OCI-M2 (cell line): ENCODE results near the gene TXNL1.
"Not testable (repeated sequence)": the region's sequence is repeated elsewhere in the genome, so short reads cannot be mapped to it uniquely, and the experiment has no call there.

Experiments used
- DNase-seq: peaks from one replicate; lab custom pipeline; 2025; ENCODE audit not compliant: unreplicated experiment; lab: John Stamatoyannopoulos, UW

TXNL1 gene

DNA sequence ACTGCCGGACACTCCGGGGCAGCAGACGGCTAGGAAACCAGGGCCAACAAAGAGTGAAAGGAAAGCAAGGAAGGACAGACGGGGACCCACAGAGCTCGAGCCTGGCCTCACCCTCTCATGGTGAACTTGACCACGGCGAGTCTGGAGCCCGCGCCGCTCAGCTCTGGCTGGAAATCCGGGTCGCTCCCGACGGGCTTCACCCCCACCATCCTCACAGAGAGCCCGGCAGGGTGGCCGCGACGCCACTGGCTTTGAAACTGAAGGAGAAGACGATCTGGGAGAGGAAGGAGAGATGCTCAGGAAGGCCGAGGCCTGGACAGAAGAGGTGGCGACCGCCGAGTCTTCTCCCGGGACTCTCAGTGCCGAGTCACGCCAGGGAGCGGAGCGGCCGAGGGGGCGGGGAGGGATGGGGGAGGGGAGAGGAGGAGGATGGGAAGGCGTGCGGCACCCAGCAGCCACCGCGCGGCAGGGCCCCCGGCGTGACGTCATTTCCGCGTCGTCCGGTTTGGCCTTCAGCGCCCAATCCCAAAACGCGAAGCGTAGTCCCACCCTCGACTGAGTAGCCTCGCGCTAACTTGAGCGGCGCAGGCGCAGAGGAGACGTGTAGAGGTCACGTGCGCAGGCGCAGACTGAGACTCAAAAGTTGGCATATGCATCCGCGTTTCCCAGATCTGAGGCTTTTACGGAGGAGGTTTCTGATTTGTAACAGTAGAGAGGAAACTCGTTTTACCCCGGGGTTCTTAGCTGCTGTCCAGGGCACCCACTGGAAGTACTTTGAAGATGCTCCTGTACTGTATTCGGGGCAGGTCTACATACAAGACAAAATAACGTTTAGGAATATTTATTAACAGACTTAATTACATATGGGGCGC is at the start of gene TXNL1:
Gene TXNL1 (minus strand): TSS at position 361 of the 872 bp plus-strand sequence. CDS start 152 bp downstream, at position 209.
- DNase-seq = peak; percentile 60

DNA sequence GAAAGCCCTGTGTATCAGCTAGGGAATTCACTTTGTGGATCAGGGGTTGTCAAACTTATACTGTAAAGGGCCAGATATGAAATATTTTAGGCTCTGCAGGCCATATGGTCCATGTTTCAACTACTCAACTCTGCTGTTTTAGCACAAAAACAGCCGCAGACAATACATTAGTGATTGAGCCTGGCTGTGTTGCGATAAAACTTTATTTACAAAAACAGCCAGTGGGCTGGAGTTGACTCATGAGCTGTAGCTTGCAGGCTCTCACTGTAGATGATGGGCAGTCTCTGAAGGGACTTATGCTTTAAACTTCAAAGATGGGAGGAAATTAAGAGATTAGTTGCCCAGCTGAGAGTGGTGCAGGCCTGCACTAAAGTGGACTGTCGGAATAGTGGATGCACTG is 45.9 kb upstream of the TXNL1 start:
- no peak for DNase-seq

DNA sequence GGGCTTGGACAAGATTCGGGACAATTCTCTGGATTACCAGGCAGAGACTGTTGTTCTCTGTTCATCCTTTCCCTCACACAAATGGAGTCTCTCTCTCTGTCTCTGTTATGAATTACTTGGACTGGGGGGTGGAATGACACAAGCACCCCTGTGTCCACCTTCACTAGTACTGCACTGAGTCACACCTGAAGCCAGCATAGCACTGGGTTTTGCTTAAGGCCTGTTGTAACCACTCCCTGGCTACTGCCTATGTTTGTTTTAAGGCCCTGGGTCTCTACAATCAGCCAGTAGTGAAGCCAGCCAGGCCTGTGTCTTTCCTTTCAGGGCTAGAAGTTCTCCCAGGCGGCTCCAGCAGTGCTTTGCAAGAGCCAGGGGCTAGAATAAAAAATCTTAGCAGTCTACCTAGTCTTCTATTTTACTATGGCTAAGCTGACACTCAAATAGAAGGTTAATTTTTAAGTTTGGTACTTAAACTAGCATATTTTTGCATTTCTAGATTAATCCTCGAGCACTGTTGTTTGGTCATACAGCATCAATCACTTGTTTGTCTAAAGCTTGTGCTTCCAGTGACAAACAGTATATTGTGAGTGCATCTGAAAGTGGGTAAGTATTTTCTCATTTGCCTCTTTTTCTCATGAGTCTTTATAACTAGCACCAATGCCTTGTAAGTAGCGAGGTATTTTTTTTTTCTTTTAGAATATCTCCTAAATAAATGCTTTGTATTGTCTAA is 40.6 kb upstream of the TXNL1 start:
- DNase-seq = no peak

DNA sequence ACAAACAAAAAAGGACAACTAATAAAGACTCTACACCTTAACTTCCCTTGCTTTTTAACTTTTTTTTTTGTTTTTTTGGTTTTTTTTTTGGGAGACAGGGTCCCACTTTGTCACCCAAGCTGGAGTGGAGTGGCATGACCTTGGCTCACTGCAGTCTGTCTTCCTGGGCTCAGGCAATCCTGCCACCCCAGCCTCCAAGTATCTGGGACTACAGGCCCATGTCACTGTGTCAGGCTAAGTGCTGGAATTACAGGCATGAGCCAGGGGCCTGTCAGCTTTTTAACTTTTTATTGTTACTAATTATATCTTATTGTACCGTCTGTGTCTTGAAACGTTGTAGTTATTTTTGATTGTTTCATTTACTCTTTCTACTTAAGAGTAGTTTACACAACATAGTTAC is 38.2 kb upstream of the TXNL1 start:
- DNase-seq = no peak

DNA sequence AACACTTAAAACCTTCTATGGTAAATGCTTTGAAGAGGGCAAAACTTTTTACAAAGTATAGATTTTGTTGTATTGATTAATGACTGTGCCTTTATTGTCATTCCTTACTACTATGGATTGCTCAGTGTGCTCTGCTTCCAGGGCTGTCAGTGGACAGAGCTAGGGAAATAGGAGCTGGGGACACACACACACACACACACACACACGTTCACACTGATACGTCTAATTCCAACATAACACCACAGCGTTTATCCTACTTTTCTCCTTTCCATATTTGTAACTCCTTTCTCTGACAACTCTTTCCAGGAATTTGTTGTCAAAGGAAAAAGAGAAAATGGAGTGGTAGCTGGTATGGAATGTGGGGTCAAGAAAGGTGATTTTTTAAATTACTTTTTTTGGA is 34.6 kb upstream of the TXNL1 start:
- no peak for DNase-seq

DNA sequence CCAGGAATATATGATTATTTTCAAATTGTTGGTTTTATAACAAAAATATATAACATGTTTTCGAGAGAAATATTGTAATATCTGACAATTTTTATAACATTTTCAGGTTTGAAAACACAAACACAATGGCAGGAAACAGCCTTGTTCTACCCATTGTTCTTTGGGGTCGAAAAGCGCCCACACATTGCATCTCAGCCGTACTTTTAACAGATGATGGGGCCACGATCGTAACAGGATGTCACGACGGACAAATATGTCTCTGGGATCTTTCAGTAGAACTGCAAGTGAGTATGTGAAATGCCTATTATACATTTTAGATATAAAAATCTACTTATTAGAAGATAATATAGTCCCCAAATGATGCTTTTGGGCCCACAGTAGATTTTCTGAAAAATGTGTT is 34.0 kb upstream of the TXNL1 start:
- no peak for DNase-seq

DNA sequence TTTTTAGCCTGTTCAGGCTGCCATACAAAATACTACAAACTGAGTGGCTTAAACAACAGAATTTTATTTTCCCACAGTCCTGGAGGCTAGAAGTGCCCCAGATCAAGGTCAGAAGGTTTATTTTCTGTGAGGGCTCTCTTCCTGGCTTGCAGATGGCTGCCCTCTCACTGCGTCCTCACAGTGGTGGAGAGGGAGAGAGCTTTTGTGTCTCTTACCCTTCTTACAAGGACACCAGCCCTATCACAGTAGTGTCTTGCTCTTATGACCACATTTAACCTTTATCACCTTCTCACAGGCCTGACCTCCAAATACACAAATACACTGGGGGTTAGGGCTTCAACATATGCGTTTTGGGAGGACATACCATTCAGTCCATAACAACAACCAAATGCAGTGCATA is 24.5 kb upstream of the TXNL1 start:
- DNase-seq = no peak

DNA sequence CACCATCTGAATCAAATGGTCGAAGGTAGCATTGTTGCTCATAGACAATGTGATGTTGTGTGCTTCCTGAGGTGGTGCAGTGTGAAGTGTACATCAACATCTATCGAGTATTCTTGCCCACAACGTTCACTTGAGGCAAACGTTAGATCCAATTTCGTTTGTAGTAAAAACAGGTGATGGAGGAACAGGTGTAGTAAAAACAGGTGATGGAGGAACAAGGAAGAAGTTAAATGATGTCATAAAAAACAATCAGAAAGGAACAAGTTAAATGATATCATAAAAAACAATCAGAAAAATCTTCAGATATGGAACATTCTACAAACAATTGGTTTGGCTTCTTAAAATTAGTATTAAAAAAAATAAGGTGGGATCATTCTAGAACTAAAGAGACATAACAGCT is 24.1 kb upstream of the TXNL1 start:
- DNase-seq = no peak

DNA sequence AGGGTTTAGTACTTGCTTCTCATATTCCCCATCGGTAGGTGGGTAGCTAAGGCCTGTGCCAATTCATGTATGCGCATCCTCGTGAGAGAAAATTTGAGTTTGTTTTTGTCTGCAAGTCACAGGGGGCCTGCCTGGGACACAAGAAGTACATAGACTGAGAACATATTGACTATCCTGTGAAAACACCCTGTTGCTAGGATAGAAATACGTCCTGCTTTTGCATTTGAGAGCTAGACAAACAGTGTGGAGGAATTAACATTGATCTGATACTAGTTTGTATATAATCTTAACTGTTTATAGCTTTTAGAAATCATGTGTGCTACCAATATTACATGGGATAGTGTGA is 23.6 kb upstream of the TXNL1 start:
- no peak for DNase-seq

DNA sequence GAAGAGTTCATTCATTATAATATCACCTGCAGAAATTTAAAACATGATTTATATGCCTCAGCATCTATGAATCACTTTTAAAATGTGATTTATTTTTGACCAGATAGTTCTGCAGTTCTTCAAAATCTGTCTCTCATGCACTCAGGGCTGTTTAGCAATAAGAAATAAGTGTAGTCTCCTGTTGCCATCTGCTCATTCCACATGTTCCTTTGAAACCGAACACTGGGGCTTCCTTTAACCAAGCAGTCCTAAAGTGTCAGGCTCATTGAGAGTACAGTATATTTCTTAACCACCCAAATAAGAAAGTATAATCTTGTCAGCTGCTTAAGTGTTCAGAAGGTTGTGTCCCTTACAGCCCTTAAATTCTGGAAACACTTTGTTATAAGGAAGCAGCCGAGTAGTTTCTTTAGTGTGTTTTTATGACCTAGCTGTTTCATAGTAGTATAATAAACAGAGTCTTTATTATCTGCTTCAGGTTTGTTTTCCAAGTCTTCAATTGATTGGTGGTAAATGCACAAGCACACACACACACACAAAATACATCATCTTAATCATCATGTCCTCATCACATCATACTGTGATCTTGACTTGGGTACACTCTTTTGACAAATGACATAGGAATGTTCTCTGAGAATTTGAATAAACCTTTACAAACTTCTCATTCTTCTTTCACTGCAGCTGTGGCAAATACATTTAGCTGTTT is 23.1 kb upstream of the TXNL1 start:
- DNase-seq = no peak

DNA sequence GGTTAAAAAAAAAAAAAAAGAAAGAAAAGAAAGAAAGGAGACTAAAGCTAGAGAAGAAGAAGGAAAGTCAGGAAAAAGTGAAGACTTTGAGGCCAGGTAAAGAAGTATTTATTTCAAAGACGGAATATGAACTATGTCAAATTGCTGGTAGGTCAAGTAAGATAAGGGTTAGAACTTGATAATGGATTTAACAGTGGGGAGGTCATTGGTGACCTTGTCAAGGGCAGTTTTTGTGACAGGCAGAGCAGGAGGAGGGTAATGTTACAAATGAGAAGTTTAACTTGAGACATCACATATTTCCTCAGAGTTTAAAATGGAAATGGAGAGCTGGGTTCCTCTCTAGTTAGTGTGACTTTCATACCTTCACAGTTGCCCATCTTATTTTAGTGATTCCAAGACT is 22.3 kb upstream of the TXNL1 start:
- no peak for DNase-seq

DNA sequence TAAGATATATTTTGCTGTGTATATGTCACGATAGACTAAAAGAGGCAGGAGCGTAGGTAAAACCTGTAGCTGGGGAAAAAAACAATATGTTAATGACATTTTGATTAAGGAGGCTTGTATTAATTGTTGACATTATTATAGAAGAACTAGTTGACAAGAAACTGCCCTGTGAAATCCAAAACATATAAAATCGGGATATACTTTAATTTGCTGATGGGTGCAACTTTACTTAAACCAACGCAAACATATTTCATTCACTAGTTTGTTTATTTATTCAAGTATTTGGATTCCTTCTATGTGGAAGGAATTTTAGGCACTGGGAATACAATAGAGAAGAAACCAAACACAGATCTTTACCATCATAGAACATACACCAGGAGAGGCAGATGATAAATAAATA is 20.7 kb upstream of the TXNL1 start:
- no peak for DNase-seq

DNA sequence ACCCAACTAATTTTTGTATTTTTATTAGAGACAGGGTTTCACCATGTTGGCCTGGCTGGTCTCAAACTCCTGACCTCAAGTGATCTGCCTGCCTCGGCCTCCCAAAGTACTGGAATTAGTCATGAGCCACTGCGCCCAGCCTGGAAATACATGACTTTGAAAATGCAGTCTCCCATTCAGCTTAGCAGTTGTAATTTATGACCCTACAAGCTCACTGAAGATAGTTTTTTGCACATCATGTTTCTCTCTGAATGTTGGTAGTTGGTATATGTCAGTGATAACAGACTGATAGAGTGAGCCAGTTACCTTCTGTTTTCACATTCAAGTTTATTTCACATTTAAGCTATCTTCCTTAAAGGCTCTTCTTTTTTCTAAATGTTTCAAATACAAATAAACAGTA is 19.9 kb upstream of the TXNL1 start:
- DNase-seq = no peak

DNA sequence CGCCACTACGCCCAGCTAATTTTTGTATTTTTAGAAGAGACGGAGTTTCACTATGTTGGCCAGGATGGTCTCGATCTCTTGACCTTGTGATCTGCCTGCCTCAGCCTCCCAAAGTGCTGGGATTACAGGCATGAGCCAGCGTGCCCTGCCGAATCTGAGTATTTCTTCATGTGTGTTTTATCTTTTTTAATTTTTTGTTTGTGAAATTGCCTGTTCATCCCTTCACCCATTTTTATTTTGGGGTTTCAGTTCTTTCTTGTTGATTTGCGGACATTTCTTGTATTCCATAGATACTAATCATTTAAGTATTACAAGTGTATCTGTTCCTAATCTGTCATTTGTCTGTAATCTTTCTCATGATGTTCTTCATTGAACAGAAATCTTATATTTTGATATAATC is 15.9 kb upstream of the TXNL1 start:
- not testable (repeated sequence) for DNase-seq

DNA sequence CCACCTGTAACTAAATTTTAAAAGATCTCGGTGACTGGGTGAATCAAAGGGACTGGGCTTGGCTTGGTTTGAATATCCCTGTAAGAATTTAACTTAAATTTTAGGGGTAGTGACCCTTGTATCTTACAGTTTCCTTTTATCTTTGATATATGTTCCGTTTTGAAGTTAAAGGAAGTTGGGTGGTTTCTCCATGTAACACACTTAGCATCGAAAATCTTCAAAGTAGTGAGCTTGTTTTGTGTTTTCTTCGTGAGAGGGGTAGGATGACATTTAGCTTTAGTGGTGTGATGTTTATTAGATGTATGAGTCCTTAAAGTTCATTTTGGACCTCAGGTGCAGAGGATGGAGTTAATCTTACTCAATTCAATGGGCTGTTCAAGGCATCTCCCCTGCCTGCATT is 14.4 kb upstream of the TXNL1 start:
- DNase-seq = no peak

DNA sequence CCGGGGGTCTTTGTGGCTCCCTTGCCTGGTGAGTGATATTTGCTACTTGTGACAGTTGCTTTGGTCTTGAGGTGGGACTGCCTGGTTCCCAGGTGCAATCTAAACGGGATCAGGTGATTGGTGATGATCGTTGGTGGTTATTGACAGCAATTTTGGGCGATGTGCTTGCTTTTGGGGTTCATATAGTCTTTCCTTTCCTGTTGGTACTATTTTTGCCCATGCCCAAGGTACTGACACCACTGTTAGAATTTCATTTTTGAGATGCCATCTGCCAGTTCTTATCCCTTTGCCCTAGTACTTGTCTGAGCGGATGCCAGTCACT is 13.3 kb upstream of the TXNL1 start:
- DNase-seq = no peak

DNA sequence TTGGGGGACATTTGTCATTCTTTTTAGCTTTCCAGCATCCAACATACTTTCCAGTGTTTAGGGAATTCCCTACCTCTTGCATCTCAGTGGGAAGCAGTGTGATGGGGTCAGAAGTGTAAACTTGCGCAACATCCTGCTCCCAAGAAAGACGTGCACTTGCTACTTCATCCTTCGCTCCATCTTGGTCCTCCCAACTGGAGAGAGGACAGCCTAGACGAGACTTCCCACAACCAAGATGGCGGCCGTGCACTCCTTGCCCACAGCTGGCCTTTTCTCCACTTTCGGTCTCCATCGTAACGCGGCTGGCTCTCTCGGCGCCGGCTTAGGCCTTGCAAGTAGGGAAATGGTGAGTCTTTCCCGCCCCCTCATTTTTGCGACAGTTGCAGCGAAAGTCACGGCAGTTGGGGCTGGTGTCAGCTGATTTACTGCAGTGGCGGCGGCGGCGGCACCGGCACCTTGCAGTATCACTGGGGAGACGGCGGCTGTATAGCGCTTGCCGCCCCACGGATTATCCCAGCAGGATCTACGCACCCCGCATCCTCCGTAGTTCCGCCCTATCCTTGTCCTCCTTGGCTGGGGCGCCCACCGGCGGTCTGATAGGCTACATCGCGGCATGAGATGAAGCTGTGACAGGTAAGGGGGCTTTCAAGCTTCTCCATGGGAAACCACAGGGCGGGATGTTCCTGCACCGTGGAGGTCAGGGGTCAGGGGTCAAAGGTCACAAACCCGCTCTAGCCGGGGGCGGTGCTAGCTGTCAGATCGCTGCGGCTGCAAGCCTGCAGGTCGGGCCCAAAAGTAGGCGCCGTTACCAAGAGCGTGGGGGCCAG is 12.8 kb upstream of the TXNL1 start, which contains the start of gene WDR7:
Gene WDR7 (plus strand): TSS at position 416 of the 827 bp plus-strand sequence. CDS start 21,157 bp downstream, outside the sequence.
- DNase-seq = peak; percentile 64

DNA sequence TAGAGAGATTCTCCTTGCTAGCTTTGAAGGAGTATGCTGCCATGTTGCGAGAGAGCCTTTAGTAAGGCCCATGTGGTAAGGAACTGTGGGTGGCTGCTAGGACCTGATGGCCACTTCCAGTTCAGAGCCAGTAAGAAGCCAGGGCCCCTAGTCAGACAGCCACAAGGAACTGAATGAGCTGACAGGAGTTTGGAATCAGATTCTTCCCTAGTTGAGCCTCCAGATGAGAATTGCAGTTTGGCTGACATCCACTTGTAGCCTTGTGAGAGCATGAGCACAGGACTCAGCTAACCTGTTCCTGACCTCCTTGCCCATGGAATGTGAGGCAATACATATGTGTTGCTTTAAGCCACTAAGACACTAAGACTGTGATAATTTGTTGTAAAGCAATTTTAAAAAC is 11.6 kb upstream of the TXNL1 start:
- no peak for DNase-seq

DNA sequence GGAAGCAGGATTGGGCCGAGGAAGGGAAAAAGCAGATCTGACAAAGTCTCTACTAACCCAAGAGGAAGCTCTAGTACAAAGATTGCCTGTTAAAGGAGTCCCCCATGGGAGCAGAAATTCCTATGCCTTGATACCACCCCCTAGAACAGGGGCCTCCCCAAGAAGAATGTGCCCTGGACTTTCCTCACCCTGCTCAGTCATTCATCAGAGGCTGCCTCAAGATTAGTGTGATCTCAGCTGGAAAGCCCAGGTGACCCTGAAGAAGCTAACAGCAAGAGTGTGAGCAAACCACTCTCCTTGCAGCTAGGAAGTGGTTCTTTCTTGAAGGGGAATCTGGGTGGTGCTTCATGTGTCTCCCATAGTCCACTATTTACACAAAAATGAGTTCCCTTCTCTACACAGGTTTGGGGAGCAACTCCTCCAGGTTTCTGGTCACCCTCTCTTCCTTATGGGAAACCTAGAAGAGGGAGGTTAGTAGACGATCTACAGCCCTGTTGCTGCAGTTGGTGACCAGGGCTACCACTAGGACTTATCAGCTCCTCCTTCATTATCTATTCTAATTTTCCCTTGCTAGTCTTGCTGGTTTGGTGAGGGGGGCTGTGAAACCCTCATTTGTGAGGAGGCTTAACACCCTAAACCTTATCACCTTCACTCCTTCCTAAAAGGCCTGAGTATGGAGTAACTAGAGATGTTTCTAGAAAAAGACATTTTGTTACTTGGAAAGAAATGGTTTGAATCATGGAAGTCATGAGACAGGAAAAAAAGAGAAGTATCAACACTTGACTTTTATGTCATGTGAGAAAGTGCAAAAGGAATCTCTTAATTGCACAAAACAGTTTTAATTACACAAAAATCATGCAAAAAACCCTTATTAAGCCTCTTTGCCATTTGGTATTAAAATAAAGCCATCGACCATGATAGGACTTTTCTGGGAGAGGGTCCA is 9.8 kb upstream of the TXNL1 start:
- no peak for DNase-seq

DNA sequence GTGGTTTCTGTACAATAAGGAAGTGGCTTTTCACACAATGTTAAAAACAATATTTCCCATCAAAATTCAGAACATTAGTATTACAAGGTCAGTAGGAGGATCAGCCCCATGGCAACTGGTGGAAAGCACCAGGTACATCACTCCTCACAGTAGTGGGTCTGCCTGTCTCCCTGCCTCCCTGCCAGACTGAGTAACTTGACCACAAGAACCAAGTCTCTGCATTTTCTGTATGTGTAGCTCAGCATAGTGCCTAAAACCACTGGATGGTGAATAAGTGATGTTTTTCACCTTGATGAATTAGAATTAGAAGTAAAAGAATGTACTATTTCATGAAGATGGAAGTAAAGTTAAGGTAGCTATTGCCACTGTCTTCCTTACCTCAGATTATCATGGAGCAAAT is 8.7 kb upstream of the TXNL1 start:
- no peak for DNase-seq
